Vagina (tissue), 2 donors: Measurements from ENCODE around the gene ERN1. TPM values are rescaled to one million over a fixed set of nuclear protein-coding genes. Genes with fewer than 3 reads are reported as not detected.

Experiments used
- DNase-seq, 2 donors: peaks; one replicate each; pipeline ENCODE4 v3.0.0-alpha.2; 2017; ENCODE audit errors: extremely low spot score in 2 of 2
- H3K27ac ChIP-seq: fragments of 200-600 bp; sonication (generic); one replicate; pipeline ENCODE4 v1.5.1; 2019
- H3K27me3 ChIP-seq: fragments of 200-600 bp; sonication (generic); one replicate; pipeline ENCODE4 v1.5.1; 2019
- H3K36me3 ChIP-seq, 2 donors: fragments of 200-600 bp; sonication (generic); one replicate each; pipeline ENCODE4 v1.5.1; 2017 to 2019
- H3K4me1 ChIP-seq: fragments of 200-600 bp; sonication (generic); one replicate; pipeline ENCODE4 v1.5.1; 2019
- H3K4me3 ChIP-seq, 2 donors: fragments of 200-600 bp; sonication (generic); 1 replicate in 1 of 2; 2 replicates in 1 of 2; pipeline ENCODE4 v1.5.1; 2016 to 2019
- H3K9me3 ChIP-seq: fragments of 200-600 bp; sonication (generic); one replicate; pipeline ENCODE4 v1.5.1; 2019
- POLR2A ChIP-seq, 2 donors: fragments of 450-650 bp; IDR thresholded peaks; one replicate each; pipeline ENCODE4 v1.6.1; 2017; ENCODE audit warnings: antibody characterized with exemption in 2 of 2, mild to moderate bottlenecking in 2 of 2, moderate library complexity in 2 of 2
- POLR2AphosphoS5 ChIP-seq, 2 donors: sonication (generic); formaldehyde crosslinking; IDR thresholded peaks; one replicate each; pipeline ENCODE4 v1.9.0; 2017; ENCODE audit warnings: antibody characterized with exemption in 2 of 2, mild to moderate bottlenecking in 2 of 2, low read depth in 1 of 2; ENCODE audit not compliant: insufficient read depth in 1 of 2
- intact Hi-C: fragments of 100-400 bp; cut with DNase I; formaldehyde crosslinking; loops from one replicate; pipeline ENCODE4 v1.15.1; 2023
- total RNA-seq: library from RNA; depleted of rRNA; stranded (reverse); fragments of >200 nt; gene quantifications from one replicate; pipeline ENCODE4 v1.2.3, GENCODE V29; 2016
- TF ChIP-seq, protein P1 (sequence below), 3 experiments: fragments of 450-650 bp in 2 of 3; fragments of 200-600 bp in 1 of 3; sonication (generic) in 1 of 3; IDR thresholded peaks; one replicate each; pipeline ENCODE4 v1.5.1; 2017 to 2019; ENCODE audit warnings: antibody characterized with exemption in 3 of 3, mild to moderate bottlenecking in 2 of 3, moderate library complexity in 2 of 3

Gene ERN1
- total RNA-seq, 1 donor from 2014 or later: 31.4 TPM

- no peak for TF ChIP-seq POLR2AphosphoS5 (IDR thresholded peaks at IDR 0.05; ENCODE audit: insufficient read depth in 1 of 2, low read depth in 1 of 2)
- TF ChIP-seq, protein P1, sequence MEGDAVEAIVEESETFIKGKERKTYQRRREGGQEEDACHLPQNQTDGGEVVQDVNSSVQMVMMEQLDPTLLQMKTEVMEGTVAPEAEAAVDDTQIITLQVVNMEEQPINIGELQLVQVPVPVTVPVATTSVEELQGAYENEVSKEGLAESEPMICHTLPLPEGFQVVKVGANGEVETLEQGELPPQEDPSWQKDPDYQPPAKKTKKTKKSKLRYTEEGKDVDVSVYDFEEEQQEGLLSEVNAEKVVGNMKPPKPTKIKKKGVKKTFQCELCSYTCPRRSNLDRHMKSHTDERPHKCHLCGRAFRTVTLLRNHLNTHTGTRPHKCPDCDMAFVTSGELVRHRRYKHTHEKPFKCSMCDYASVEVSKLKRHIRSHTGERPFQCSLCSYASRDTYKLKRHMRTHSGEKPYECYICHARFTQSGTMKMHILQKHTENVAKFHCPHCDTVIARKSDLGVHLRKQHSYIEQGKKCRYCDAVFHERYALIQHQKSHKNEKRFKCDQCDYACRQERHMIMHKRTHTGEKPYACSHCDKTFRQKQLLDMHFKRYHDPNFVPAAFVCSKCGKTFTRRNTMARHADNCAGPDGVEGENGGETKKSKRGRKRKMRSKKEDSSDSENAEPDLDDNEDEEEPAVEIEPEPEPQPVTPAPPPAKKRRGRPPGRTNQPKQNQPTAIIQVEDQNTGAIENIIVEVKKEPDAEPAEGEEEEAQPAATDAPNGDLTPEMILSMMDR (IDR thresholded peaks at IDR 0.05): no peak
- TF ChIP-seq POLR2A (IDR thresholded peaks at IDR 0.05): no peak
- no peak for DNase-seq
- peaks cover 10% of the 10 kb centered on the region for H3K4me1 ChIP-seq
- H3K9me3 ChIP-seq: peaks cover 7% of the 10 kb centered on the region
- peaks cover 0 to 52% of the 10 kb centered on the region in 2 donors for H3K36me3 ChIP-seq
- no peaks in the 10 kb centered on the region for H3K27me3 ChIP-seq
- intact Hi-C loops: no loop called here
- H3K4me3 ChIP-seq: no peak overlapping the region
- no peak overlapping the region for H3K27ac ChIP-seq
These were observed 60.8 kb downstream of the ERN1 start for GRCh38 chr17:64069143-64069542.

DNA sequence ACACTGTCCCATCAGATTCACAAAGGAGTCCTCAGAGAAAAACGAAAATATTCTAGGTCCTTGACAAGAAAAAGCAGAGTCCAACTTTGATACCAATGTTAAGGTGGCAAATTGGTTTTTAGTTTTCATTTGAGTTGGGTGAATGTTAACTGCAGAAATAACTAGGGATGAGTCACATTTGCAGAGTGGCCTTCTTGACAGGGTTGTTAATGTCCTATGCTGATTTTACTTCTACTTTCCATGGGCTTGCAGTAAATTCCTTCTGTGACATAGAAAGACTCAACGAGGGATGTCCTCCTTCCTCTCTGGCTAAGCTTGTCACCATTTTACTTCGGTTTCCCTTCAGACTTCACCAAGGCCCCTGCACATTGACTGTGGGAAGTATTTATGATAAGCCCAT is 62.3 kb downstream of the ERN1 start:
- intact Hi-C loops: no loop called here
- Histone ChIP-seq H3K4me3 (no peak overlapping the region), H3K4me1 (peaks cover 10% of the 10 kb centered on the region), H3K36me3 (peaks cover 0 to 52% of the 10 kb centered on the region in 2 donors), H3K27me3 (no peaks in the 10 kb centered on the region), H3K27ac (no peak overlapping the region), H3K9me3 (peaks cover 7% of the 10 kb centered on the region)
- no peak for DNase-seq
- TF ChIP-seq POLR2AphosphoS5 (IDR thresholded peaks at IDR 0.05; ENCODE audit: insufficient read depth in 1 of 2, low read depth in 1 of 2) (no peak), POLR2A (IDR thresholded peaks at IDR 0.05) (no peak)
- TF ChIP-seq, protein P1 (IDR thresholded peaks at IDR 0.05): no peak

- H3K36me3 ChIP-seq: peaks cover 0 to 48% of the 10 kb centered on the region in 2 donors
- H3K4me3 ChIP-seq: peak overlapping the region in 1 of 2 donors; percentile 13
- peaks cover 10% of the 10 kb centered on the region for H3K4me1 ChIP-seq
- DNase-seq: no peak
- TF ChIP-seq POLR2AphosphoS5 (IDR thresholded peaks at IDR 0.05; ENCODE audit: insufficient read depth in 1 of 2, low read depth in 1 of 2): no peak
- TF ChIP-seq, protein P1 (IDR thresholded peaks at IDR 0.05): no peak
- TF ChIP-seq POLR2A (IDR thresholded peaks at IDR 0.05): no peak
- H3K9me3 ChIP-seq: peaks cover 7% of the 10 kb centered on the region
- H3K27ac ChIP-seq: no peak overlapping the region
- intact Hi-C loops: no loop called here
- H3K27me3 ChIP-seq: no peaks in the 10 kb centered on the region
These were observed 63.2 kb downstream of the ERN1 start for GRCh38 chr17:64066716-64067115.

GRCh38 chr17:64065161-64065560 is 64.8 kb downstream of the ERN1 start:
- intact Hi-C loops: no loop called here
- H3K4me3 ChIP-seq: no peak overlapping the region

GRCh38 chr17:64064331-64064730 is 65.6 kb downstream of the ERN1 start:
- DNase-seq: no peak
- H3K27me3 ChIP-seq: no peaks in the 10 kb centered on the region
- H3K4me3 ChIP-seq: no peak overlapping the region
- peak overlapping the region; percentile 72 for H3K27ac ChIP-seq
- TF ChIP-seq, protein P1 (IDR thresholded peaks at IDR 0.05): no peak
- TF ChIP-seq POLR2AphosphoS5 (IDR thresholded peaks at IDR 0.05; ENCODE audit: insufficient read depth in 1 of 2, low read depth in 1 of 2) (no peak), POLR2A (IDR thresholded peaks at IDR 0.05) (no peak)
- H3K9me3 ChIP-seq: peaks cover 5% of the 10 kb centered on the region
- intact Hi-C loops: no loop called here
- H3K4me1 ChIP-seq: peaks cover 10% of the 10 kb centered on the region
- peaks cover 0 to 36% of the 10 kb centered on the region in 2 donors for H3K36me3 ChIP-seq

More at GRCh38 chr17:64065161-64065560, 64.8 kb downstream of the ERN1 start:
- Histone ChIP-seq H3K9me3 (peaks cover 7% of the 10 kb centered on the region), H3K27me3 (no peaks in the 10 kb centered on the region), H3K27ac (no peak overlapping the region), H3K36me3 (peaks cover 0 to 42% of the 10 kb centered on the region in 2 donors), H3K4me1 (peaks cover 10% of the 10 kb centered on the region)
- DNase-seq: no peak
- no peak for TF ChIP-seq POLR2AphosphoS5 (IDR thresholded peaks at IDR 0.05; ENCODE audit: insufficient read depth in 1 of 2, low read depth in 1 of 2)
- TF ChIP-seq POLR2A (IDR thresholded peaks at IDR 0.05): no peak
- TF ChIP-seq, protein P1 (IDR thresholded peaks at IDR 0.05): no peak
